Superior temporal gyrus (tissue), 1 donor: Measurements from ENCODE around the gene SPG21.

ENCODE experiments used
- DNase-seq: peaks from one replicate; pipeline ENCODE4 v3.0.0-alpha.2; 2016; ENCODE audit errors: extremely low spot score

The SPG21 gene

DNA sequence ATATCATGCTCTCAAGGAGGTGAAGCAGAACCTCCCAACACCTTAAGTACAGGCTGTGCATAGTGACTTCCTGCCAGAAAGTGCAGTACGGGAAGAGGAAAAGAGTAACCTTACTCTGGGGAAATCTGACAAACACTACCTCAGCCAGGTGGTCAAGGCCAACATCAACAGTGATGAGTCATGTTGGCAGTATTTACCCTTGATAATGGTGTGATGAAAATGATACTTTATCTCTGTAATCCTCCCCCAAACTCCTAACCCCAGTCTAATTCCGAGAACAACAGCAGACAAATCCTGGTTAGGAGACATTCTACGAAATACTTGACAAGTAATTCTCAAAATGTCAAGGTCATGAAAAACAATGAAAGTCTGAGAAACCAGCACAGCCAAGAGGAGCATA, 51.5 kb downstream of the SPG21 start:
- no peak for DNase-seq

- no peak for DNase-seq
These were observed 55.7 kb downstream of the SPG21 start for GRCh38 chr15:64934023-64934422.

- no peak for DNase-seq
These were observed 58.3 kb downstream of the SPG21 start for GRCh38 chr15:64931381-64931780.

GRCh38 chr15:64930778-64931371, 58.8 kb downstream of the SPG21 start:
- DNase-seq = no peak

DNA sequence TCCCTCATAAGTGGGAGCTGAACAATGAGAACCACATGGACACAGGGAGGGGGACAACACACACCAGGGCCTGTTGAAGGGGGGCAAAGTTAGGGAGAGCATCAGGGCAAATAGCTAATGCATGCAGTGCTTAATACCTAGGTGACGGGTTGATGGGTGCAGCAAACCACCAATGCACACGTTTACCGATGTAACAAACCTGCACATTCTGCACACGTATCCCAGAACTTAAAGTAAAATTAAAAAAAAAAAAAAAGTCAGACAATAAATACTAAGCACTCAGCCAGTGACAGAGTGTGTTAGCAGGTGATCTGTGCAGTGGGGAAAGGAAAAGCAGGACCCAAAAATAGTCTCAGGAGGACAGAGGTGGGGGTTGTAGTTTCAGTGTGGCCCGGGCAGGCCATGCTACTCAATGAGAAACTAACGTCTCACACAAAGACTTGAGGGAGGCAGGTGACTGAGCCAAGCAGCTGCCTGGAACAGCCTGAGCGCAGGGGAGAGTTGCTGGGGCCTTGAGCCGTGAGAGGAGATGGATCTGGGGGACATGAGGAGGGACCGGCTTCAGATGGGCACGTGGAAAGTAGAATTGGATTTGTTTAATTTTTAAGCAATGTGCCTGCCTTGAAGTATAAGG, 59.6 kb downstream of the SPG21 start:
- no peak for DNase-seq

- DNase-seq = no peak
These were observed 61.0 kb downstream of the SPG21 start for GRCh38 chr15:64928626-64929220.

DNA sequence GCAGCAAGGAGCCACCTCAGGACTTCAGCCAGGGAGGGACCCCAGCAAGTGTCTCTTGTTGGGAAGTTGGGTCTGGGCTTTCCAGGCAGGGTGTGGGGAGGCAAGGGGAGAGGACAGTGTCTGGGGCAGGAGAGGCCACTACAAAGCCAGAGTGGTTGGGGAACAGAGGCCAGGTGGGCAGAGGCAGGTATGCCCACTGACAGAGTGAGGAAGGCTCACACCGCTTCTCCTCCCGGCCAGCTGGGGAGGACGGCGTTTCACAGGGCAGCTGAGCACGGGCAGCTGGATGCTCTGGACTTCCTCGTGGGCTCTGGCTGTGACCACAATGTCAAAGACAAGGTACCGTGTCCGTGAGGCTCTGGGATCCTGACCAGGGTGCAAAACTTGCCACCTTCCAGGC, 63.1 kb downstream of the SPG21 start:
- DNase-seq = no peak

DNA sequence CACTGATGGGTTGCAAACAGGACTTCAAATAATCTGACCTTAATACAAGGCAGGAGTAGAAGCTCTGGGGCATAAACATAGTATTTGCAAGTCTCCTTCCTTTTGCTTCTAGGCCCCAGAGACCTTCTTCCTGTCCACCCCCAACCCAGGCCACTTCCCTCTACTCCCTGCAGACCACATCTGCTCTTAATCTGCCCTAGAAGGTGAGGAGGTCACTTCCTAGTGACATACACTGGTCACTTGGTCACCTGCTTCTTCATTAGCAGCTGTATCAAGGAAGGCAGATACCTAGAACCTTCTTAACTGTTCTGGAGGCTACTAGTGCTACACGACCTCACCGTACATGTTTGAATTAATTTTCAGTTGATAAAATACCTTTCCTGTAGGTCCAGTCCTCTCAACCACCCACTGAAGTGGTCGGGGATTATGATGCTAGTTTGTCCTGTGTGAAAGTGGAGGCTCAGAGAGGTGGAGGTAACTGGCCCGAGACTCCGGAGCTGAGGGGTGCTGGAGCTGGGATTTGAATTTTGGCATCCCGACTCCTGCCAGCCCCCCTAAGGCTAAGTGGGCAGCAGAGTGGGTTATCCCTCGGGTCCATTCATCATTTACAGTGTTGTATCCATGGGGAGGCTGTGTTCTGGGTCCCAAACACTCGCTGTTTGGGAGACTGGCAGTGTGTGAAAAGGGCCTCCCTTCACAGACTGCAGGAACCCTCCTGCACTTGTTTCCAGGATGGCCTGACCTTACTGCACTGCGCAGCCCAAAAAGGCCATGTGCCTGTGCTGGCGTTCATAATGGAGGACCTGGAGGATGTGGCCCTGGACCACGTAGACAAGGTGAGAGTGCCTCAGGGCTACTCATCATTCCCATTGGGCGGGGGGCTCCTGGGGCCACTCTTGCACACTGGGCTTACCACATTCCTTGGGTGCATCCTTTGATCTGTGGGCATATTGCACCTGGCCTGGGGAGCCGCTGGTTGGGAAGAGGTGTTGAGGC, 64.1 kb downstream of the SPG21 start:
- no peak for DNase-seq

DNA sequence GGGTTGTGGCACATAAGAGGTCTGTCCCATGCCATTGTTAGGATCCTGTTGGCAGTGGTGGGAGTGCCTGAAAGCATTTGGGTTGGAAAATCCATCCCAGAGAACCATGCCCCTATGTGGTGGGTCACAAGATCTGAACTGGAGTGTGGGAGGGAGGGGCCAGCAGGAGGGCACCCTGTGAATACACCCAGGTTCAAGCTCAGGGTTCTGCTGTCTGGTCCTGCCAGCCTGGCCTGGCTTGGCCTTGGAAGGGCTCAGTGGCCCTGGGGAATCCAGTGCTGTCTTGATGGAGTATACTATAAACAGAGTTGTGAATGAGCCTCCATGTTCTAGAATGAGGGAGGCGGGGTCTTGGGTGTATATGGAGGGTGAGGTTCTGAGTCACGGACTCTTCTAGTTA, 66.2 kb downstream of the SPG21 start:
- no peak for DNase-seq

GRCh38 chr15:64921711-64922110, 68.0 kb downstream of the SPG21 start:
- DNase-seq = no peak

DNA sequence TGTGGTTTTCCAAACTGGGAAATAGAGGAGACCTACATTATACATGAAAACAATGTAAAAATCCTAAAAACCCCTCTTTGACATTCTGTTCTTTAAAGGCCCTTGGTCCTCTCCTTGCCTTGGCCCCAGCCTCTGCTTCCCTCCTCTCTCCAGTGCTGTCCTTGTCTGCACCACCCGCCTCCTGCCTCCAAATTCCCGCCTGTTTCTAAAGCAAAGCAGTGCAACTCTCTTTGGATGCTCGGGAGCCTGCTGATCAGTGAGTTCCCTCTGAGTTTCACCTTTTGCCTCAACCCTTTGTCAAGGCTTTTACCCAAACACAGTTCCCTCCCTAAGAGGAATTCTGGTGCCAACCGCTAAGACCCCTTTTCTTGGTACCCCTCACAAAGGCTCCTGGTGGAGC, 70.0 kb downstream of the SPG21 start:
- DNase-seq = no peak

- DNase-seq = no peak
These were observed 72.5 kb downstream of the SPG21 start for GRCh38 chr15:64917211-64917610.

- no peak for DNase-seq
These were observed 73.3 kb downstream of the SPG21 start for GRCh38 chr15:64916365-64916764.

DNA sequence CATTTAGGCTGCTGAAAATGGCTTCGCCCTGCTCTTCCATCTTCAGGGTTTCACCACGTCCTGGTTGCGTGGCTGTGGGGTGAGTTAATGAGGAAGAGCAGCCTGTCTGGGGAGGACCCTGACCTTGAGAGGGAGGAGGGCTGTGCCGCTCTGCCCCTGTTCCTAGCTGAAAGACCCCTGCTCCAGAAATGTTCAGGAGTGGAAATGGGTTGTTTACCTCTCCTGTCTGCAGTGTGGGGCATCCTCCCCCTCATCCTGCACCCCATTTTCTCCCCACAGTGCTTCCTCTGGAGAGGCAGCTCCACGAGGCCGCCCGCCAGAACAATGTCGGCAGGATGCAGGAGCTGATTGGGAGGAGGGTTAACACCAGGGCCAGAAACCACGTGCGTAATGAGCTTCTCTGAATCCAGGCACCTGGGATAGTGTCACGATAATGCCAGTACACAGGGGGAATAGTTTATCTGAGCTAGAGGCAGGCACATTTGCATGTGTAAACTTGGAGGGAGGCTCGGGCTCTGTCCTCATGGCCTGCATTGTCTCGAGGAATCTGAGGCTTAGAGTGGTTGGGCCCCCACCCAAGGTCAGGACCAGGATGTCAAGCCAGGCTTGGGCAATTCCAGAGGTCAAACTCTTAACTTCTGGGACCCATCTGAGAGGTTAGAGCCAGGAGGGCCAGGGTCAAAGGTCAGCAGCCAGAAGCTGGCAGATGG, 74.0 kb downstream of the SPG21 start:
- no peak for DNase-seq
